ENCODE results near the gene KLHL7.
"Not testable (repeated sequence)": the region's sequence is repeated elsewhere in the genome, so short reads cannot be mapped to it uniquely, and the experiment has no call there.

The KLHL7 gene

GRCh38 chr7:23212395-23212794 is 106.8 kb downstream of the KLHL7 start:
- in situ Hi-C loops (cut with MboI; ENCODE audit: low sequenced_read_pairs) = no loop called here

- in situ Hi-C loops (cut with MboI; ENCODE audit: low sequenced_read_pairs) = no loop called here
Measured at GRCh38 chr7:23212841-23213240, 107.3 kb downstream of the KLHL7 start.

DNA sequence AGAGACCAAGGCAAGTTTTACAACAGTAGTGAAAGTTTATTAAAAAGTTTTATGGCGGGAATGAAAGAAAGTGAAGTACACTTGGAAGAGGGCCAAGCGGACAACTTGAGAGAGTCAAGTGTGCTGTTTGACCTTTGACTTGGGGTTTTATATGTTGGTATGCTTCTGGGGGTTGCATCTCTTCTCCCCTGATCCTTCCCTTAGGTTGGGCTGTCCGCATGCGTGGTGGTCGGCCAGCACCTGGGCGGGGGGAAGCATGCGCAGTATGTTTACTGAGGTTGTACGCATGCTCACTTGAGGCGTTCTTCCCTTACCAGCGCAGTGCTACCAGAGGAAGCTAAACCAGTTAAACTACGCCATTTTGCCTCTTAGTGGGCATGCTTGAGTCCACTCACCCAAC is 108.2 kb downstream of the KLHL7 start:
- in situ Hi-C loops (cut with MboI; ENCODE audit: low sequenced_read_pairs) = no loop called here

DNA sequence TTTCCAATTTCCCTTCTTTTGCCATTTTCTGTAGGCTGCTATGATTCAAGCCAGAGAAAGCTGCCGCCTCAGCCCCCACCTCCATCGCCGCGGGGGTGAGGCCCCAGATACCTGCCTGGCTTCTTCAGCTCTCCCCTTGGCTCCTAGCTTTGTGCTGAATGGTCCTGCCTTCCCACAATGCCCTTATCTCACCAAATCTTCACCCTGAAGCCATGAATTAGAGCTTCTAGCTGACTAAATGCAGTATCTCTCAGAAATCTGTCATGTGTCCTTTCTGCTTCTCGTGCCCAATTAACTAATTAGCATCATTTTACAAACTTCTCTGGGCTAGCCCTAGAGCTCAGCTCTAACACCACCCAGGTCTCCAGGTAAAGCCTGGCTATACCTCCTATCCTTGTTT is 108.8 kb downstream of the KLHL7 start:
- in situ Hi-C loops (cut with MboI; ENCODE audit: low sequenced_read_pairs) = no loop called here

DNA sequence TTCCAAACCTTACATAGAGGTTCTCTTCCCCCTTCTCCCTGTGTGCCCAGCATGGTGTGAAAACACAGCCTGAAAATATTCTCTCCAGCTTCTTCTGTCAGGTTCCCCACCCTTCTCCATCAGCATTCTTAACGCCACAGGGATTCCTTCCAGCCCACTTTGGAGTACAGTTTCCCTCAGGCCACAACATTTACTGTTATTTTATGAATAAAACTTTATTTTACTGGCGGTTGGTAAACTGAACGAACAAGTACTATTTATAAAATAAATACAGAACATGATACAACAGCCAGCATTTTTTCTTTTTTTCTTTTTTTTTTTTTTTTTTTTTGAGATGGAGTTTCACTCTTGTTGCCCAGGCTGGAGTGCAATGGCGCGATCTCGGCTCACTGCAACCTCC is 109.4 kb downstream of the KLHL7 start:
- in situ Hi-C loops (cut with MboI; ENCODE audit: low sequenced_read_pairs) = no loop called here

DNA sequence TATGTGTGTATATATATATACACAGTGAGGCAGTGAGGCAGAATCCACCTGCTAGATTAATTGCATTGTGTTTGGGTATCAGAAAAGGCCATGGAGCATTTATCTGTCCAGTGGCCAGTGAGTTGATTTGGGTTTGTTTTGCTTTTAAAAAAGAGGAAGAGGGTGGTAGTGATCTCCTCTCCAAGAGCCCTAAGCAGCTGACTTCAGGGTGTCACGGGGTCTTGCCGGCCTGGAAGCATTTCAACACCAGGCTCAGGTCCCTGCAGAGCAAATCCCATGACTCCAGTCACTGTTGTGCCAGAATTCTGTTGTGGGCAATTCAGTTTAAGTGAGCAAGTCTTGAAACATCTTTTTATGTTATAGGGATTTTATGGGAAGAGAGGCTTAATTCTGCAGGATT is 110.4 kb downstream of the KLHL7 start:
- in situ Hi-C loops (cut with MboI; ENCODE audit: low sequenced_read_pairs) = no loop called here

- in situ Hi-C loops (cut with MboI; ENCODE audit: low sequenced_read_pairs) = no loop called here
Measured at GRCh38 chr7:23218196-23218595, 112.6 kb downstream of the KLHL7 start.

DNA sequence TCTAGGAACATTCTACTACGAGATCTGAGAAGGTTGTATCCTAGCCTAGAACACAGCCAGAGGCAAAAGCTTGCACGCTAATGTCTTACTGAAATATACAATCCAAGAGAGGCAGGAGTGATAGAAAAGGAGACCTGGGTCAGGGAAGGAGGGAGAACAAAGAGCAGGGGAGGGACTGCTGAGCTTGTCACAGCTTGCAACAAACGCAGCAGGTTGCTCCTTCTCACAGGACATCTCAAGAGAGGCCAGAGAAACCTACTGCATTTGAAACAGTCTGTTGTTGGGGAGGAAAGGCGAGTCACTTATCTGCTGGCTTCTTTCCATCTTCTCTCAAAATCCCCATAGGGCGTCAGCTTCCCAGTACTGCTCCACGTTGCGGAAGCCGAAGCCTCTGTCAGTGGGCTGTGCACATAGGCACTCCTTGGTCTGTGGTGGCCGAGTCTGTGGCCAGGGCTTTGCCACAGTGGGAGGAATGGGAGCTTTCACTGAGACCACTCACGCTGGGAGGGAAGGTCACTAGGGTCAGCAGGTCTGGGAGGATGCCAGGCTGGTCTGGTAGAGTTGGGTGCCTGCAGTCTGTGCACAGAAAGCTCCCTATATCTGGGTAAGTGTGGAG is 115.2 kb downstream of the KLHL7 start:
- in situ Hi-C loops (cut with MboI; ENCODE audit: low sequenced_read_pairs) = no loop called here

DNA sequence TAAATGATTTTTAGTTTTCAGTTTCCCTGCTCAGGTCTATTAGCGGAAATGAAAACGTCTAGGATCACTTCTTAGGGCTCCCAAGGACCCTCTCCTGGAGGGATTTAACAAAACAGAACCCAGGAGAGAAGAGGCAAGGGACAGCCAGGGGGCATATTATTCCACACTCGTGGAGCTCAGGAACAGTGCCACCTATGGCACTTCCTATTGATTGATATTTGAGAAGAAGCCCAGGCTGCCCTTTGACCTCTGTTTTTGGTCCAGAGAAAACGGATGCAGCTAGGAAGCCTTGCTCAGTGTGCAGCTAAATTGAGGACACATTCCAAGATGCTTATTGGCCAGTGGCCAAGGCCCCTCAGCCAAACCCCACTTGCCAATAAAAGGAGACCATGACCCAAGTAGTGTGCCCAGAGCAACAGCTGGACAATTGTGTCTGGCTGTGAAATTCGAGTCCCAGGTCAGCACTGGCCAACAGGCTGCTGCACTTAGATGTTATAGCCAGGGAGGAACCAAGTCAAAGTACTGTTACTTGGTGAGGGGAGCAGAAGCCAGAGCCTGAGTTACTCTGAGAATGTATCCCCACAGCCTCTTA is 117.0 kb downstream of the KLHL7 start:
- in situ Hi-C loops (cut with MboI; ENCODE audit: low sequenced_read_pairs) = no loop called here

GRCh38 chr7:23224364-23224763 is 118.8 kb downstream of the KLHL7 start:
- in situ Hi-C loops (cut with MboI; ENCODE audit: low sequenced_read_pairs) = not testable (repeated sequence)

GRCh38 chr7:23226844-23227450 is 121.4 kb downstream of the KLHL7 start:
- in situ Hi-C loops (cut with MboI; ENCODE audit: low sequenced_read_pairs) = no loop called here

All from HL-60/S4 (cell line).